GM12878 (cell line): Measurements from ENCODE around the gene CCNG1. TPM values are rescaled to one million over a fixed set of nuclear protein-coding genes. Genes with fewer than 3 reads are reported as not detected.

Source experiments
- ATAC-seq: fragments of 200-7000 bp; cut with Tn5 transposase; 3 replicates; pipeline ENCODE4 v1.9.1; 2020; ENCODE audit warnings: mild to moderate bottlenecking, moderate library complexity
- BruUV-seq: library from RNA; stranded (reverse); fragments of 400-500 nt; replicated peaks from 2 replicates; lab custom pipeline; 2021; lab: Mats Ljungman, UMichigan
- CTCF ChIA-PET: fragments of 300-600 bp; sonication (Branson Sonifier 250); formaldehyde crosslinking; extraction: SDS; loops from one replicate; lab custom pipeline; 2021; ENCODE audit warnings: inconsistent platforms; lab: Yijun Ruan, JAX
- POLR2A ChIA-PET: fragments of 350-600 bp; formaldehyde crosslinking; extraction: SDS; loops from one replicate; lab custom pipeline; 2021; ENCODE audit warnings: inconsistent platforms; lab: Charles Lee
- RAD21 ChIA-PET: fragments of 300-600 bp; sonication (Branson Sonifier 250); formaldehyde crosslinking; loops from one replicate; lab custom pipeline; 2023; ENCODE audit warnings: antibody characterized with exemption; ENCODE audit not compliant: unreplicated experiment; lab: Charles Lee
- SMC1A ChIA-PET: fragments of 300-600 bp; sonication (Branson Sonifier 250); formaldehyde crosslinking; loops from one replicate; lab custom pipeline; 2023; ENCODE audit not compliant: unreplicated experiment, uncharacterized antibody; lab: Charles Lee
- DNase-seq: peaks from one replicate; pipeline ENCODE4 v3.0.0-alpha.2; 2011; ENCODE audit warnings: low read depth, low spot score
- FAIRE-seq: peaks from 3 replicates; lab custom pipeline; 2011; peaks lifted over from hg19 to GRCh38; lab: Jason Lieb, UNC
- H2AFZ ChIP-seq: 2 replicates; pipeline ENCODE4 v1.6.0; 2011; ENCODE audit warnings: low read depth, low read length, control low read depth; ENCODE audit not compliant: control insufficient read depth
- H3K27ac ChIP-seq: 2 replicates; pipeline ENCODE4 v1.5.1; 2011; ENCODE audit warnings: control low read depth; ENCODE audit not compliant: control insufficient read depth, insufficient read depth
- H3K27me3 ChIP-seq, 2 experiments: replicated peaks in 1 of 2; 2 replicates each; pipeline versions ENCODE4 v1.6.0 to v1.6.1; 2011; ENCODE audit warnings: low read length in 1 of 2; ENCODE audit not compliant: control insufficient read depth in 2 of 2, insufficient read depth in 2 of 2
- H3K36me3 ChIP-seq, 2 experiments: 2 replicates each; pipeline ENCODE4 v1.5.1; 2011; ENCODE audit warnings: low read length in 1 of 2; ENCODE audit not compliant: control insufficient read depth in 2 of 2, insufficient read depth in 2 of 2
- H3K4me1 ChIP-seq: 2 replicates; pipeline ENCODE4 v1.6.1; 2011; ENCODE audit warnings: mild to moderate bottlenecking, low read length, moderate library complexity, mixed read lengths; ENCODE audit not compliant: control insufficient read depth, insufficient read depth
- H3K4me2 ChIP-seq: 2 replicates; pipeline ENCODE4 v1.6.0; 2011; ENCODE audit warnings: control low read depth; ENCODE audit not compliant: control insufficient read depth, insufficient read depth
- H3K4me3 ChIP-seq: fragments of 200-600 bp; sonication (generic); 2 replicates; pipeline ENCODE4 v1.5.1; 2016
- H3K79me2 ChIP-seq: 2 replicates; pipeline ENCODE4 v1.6.0; 2011; ENCODE audit warnings: low read length; ENCODE audit not compliant: control insufficient read depth, insufficient read depth
- H3K9ac ChIP-seq: 2 replicates; pipeline ENCODE4 v1.8.0; 2011; ENCODE audit warnings: low read length, control low read depth, mixed read lengths; ENCODE audit not compliant: control insufficient read depth, insufficient read depth
- H3K9me3 ChIP-seq: replicated peaks from 3 replicates; pipeline ENCODE4 v1.5.1; 2011; ENCODE audit warnings: mild to moderate bottlenecking, low read length; ENCODE audit not compliant: control insufficient read depth, insufficient read depth
- H4K20me1 ChIP-seq: 2 replicates; pipeline ENCODE4 v1.6.0; 2011; ENCODE audit not compliant: control insufficient read depth, insufficient read depth
- BHLHE40 ChIP-seq, 2 experiments: fragments of 450-650 bp in 1 of 2; IDR thresholded peaks; 2 replicates each; pipeline ENCODE4 v1.6.1; 2011 to 2017; ENCODE audit warnings: low read depth in 2 of 2, borderline replicate concordance in 1 of 2, improper control_type of control experiment in 1 of 2, low read length in 1 of 2, mild to moderate bottlenecking in 1 of 2
- EZH2 ChIP-seq: IDR thresholded peaks from 2 replicates; pipeline ENCODE4 v1.6.1; 2012; ENCODE audit warnings: low read depth, mild to moderate bottlenecking, control low read depth, inconsistent platforms, low read length, borderline replicate concordance; ENCODE audit not compliant: control insufficient read depth
- KDM1A ChIP-seq: fragments of 200-600 bp; sonication (generic); IDR thresholded peaks from 2 replicates; pipeline ENCODE4 v1.6.1; 2016; ENCODE audit warnings: borderline replicate concordance
- POLR2AphosphoS5 ChIP-seq: IDR thresholded peaks from 2 replicates; pipeline ENCODE4 v1.6.1; 2011; ENCODE audit warnings: mild to moderate bottlenecking, low read length, inconsistent platforms
- ZNF24 ChIP-seq: fragments of 450-650 bp; IDR thresholded peaks from 2 replicates; pipeline ENCODE4 v1.6.1; 2017; ENCODE audit warnings: antibody characterized with exemption, mild to moderate bottlenecking
- ZSCAN29 ChIP-seq: fragments of 450-650 bp; IDR thresholded peaks from 2 replicates; pipeline ENCODE4 v1.6.1; 2017; ENCODE audit warnings: mild to moderate bottlenecking, moderate library complexity
- WGBS: methylation state at CpG from one replicate; pipeline ENCODE4 v1.1.6; 2016; ENCODE audit warnings: low lambda C conversion rate; ENCODE audit not compliant: insufficient replicate concordance, insufficient coverage; ENCODE audit errors: missing lambda C conversion rate; 5-methylcytosine and 5-hydroxymethylcytosine counted together
- in situ Hi-C: fragments of 300-500 bp; cut with MboI; formaldehyde crosslinking; loops from 9 replicates; pipeline ENCODE4 v1.14.3; 2018; ENCODE audit warnings: mixed read lengths
- intact Hi-C: fragments of 100-400 bp; cut with micrococcal nuclease; formaldehyde crosslinking; loops from one replicate; pipeline ENCODE4 v1.14.2; 2022; ENCODE audit not compliant: unreplicated experiment
- polyA plus RNA-seq, 11 experiments: library from polyadenylated mRNA; depleted of rRNA in 4 of 11; unstranded in 6 of 11; stranded (reverse) in 5 of 11; fragments of >200 nt; fragmentation: Nextera tagmentation in 4 of 11; fragmentation: Illumina TruSeq in 1 of 11; extraction: Ambion mirVana in 4 of 11; extraction: Trizol in 1 of 11; gene quantifications; 1 replicate in 1 of 11; 2 replicates in 10 of 11; pipeline versions ENCODE4 v1.2.1 to v1.2.3, GENCODE V29; 2011 to 2016; ENCODE audit warnings: inconsistent platforms in 2 of 11, missing spikeins in 2 of 11, low read depth in 1 of 11
- total RNA-seq, 4 experiments: library from RNA; depleted of rRNA in 3 of 4; stranded (reverse); fragments of >200 nt in 3 of 4; fragmentation: Illumina TruSeq in 1 of 4; extraction: Trizol in 1 of 4; gene quantifications; 2 replicates each; pipeline versions ENCODE4 v1.2.1 to v1.2.3, GENCODE V29; 2013 to 2021
- TF ChIP-seq, protein P1 (sequence below): IDR thresholded peaks from 2 replicates; pipeline ENCODE4 v1.6.1; 2012; ENCODE audit warnings: mild to moderate bottlenecking, low read depth, low read length
- TF ChIP-seq, protein P2 (sequence below): IDR thresholded peaks from 2 replicates; pipeline ENCODE4 v1.6.1; 2011; ENCODE audit warnings: low read depth, low read length, improper control_type of control experiment, borderline replicate concordance
- TF ChIP-seq, protein P3 (sequence below): fragments of 450-650 bp; IDR thresholded peaks from 2 replicates; pipeline ENCODE4 v1.6.1; 2017; ENCODE audit warnings: mild to moderate bottlenecking, moderate library complexity
- TF ChIP-seq, protein P4 (sequence below): fragments of 450-650 bp; IDR thresholded peaks from 2 replicates; pipeline ENCODE4 v1.6.1; 2017; ENCODE audit warnings: antibody characterized with exemption, mild to moderate bottlenecking, moderate library complexity

Gene CCNG1
- total and polyA plus RNA-seq, 10 of the 15 experiments (the other 5 are each of a cell fraction or from before 2014, with no cell fraction given): 90.1 to 274 (median 200) TPM

DNA sequence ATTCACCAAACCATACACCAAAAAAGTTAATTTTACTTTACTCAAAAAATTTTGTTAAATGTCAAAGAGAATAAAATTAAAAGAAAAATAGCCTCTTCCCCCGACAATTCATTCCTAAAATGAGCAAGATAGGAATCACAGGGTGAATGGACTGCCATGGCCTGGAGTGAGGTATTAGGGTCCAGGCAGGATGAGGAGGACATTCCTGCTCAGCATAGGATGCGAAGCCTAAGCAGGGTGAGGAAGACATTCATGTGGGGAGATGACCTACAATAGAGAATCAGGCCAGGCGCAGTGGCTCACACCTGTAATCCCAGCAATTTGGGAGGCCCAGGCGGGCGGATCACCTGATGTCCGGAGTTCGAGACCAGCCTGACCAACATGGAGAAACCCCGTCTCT is 14.1 kb downstream of the CCNG1 start (continued):
- TF ChIP-seq, protein P1, sequence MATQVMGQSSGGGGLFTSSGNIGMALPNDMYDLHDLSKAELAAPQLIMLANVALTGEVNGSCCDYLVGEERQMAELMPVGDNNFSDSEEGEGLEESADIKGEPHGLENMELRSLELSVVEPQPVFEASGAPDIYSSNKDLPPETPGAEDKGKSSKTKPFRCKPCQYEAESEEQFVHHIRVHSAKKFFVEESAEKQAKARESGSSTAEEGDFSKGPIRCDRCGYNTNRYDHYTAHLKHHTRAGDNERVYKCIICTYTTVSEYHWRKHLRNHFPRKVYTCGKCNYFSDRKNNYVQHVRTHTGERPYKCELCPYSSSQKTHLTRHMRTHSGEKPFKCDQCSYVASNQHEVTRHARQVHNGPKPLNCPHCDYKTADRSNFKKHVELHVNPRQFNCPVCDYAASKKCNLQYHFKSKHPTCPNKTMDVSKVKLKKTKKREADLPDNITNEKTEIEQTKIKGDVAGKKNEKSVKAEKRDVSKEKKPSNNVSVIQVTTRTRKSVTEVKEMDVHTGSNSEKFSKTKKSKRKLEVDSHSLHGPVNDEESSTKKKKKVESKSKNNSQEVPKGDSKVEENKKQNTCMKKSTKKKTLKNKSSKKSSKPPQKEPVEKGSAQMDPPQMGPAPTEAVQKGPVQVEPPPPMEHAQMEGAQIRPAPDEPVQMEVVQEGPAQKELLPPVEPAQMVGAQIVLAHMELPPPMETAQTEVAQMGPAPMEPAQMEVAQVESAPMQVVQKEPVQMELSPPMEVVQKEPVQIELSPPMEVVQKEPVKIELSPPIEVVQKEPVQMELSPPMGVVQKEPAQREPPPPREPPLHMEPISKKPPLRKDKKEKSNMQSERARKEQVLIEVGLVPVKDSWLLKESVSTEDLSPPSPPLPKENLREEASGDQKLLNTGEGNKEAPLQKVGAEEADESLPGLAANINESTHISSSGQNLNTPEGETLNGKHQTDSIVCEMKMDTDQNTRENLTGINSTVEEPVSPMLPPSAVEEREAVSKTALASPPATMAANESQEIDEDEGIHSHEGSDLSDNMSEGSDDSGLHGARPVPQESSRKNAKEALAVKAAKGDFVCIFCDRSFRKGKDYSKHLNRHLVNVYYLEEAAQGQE: no peak
- TF ChIP-seq EZH2: no peak
- TF ChIP-seq, all 136 proteins: peak for 0

DNA sequence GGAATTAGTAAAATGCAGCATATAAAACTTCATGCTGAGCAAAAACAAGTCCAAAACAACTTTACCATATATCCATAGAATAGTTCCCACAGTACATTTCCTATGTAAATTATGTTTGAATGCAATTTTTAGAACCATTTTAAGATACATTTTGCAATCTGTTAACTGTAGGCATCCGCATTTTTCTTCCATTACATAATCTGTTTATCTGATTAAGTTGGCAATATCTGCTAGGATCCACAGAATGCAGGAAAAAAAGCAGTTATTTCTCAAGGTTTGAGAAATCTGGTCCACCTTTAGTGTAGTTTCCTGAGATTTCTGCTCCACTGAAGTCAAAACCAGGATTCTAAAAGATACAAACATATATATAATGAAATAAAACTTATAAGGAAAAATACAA is 16.3 kb downstream of the CCNG1 start:
- POLR2A ChIA-PET: interaction anchor here (9.1 kb wide), 1 partner anchor 13 kb away, joined by 181 read pairs; the partner anchor contains the start of gene CCNG1
- FAIRE-seq: no peak
- TF ChIP-seq KDM1A (no peak), POLR2AphosphoS5 (no peak), ZNF24 (no peak), ZSCAN29 (no peak), BHLHE40 (IDR thresholded peaks at IDR 0.05; ENCODE audit: borderline replicate concordance in 1 of 2, low read depth in 2 of 2, low read length in 1 of 2) (no peak)
- TF ChIP-seq, protein P2, sequence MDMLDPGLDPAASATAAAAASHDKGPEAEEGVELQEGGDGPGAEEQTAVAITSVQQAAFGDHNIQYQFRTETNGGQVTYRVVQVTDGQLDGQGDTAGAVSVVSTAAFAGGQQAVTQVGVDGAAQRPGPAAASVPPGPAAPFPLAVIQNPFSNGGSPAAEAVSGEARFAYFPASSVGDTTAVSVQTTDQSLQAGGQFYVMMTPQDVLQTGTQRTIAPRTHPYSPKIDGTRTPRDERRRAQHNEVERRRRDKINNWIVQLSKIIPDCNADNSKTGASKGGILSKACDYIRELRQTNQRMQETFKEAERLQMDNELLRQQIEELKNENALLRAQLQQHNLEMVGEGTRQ: no peak
- TF ChIP-seq, protein P3, sequence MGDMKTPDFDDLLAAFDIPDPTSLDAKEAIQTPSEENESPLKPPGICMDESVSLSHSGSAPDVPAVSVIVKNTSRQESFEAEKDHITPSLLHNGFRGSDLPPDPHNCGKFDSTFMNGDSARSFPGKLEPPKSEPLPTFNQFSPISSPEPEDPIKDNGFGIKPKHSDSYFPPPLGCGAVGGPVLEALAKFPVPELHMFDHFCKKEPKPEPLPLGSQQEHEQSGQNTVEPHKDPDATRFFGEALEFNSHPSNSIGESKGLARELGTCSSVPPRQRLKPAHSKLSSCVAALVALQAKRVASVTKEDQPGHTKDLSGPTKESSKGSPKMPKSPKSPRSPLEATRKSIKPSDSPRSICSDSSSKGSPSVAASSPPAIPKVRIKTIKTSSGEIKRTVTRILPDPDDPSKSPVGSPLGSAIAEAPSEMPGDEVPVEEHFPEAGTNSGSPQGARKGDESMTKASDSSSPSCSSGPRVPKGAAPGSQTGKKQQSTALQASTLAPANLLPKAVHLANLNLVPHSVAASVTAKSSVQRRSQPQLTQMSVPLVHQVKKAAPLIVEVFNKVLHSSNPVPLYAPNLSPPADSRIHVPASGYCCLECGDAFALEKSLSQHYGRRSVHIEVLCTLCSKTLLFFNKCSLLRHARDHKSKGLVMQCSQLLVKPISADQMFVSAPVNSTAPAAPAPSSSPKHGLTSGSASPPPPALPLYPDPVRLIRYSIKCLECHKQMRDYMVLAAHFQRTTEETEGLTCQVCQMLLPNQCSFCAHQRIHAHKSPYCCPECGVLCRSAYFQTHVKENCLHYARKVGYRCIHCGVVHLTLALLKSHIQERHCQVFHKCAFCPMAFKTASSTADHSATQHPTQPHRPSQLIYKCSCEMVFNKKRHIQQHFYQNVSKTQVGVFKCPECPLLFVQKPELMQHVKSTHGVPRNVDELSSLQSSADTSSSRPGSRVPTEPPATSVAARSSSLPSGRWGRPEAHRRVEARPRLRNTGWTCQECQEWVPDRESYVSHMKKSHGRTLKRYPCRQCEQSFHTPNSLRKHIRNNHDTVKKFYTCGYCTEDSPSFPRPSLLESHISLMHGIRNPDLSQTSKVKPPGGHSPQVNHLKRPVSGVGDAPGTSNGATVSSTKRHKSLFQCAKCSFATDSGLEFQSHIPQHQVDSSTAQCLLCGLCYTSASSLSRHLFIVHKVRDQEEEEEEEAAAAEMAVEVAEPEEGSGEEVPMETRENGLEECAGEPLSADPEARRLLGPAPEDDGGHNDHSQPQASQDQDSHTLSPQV: no peak
- TF ChIP-seq, protein P4, sequence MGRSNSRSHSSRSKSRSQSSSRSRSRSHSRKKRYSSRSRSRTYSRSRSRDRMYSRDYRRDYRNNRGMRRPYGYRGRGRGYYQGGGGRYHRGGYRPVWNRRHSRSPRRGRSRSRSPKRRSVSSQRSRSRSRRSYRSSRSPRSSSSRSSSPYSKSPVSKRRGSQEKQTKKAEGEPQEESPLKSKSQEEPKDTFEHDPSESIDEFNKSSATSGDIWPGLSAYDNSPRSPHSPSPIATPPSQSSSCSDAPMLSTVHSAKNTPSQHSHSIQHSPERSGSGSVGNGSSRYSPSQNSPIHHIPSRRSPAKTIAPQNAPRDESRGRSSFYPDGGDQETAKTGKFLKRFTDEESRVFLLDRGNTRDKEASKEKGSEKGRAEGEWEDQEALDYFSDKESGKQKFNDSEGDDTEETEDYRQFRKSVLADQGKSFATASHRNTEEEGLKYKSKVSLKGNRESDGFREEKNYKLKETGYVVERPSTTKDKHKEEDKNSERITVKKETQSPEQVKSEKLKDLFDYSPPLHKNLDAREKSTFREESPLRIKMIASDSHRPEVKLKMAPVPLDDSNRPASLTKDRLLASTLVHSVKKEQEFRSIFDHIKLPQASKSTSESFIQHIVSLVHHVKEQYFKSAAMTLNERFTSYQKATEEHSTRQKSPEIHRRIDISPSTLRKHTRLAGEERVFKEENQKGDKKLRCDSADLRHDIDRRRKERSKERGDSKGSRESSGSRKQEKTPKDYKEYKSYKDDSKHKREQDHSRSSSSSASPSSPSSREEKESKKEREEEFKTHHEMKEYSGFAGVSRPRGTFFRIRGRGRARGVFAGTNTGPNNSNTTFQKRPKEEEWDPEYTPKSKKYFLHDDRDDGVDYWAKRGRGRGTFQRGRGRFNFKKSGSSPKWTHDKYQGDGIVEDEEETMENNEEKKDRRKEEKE: no peak

More for the DNA sequence above, 16.3 kb downstream of the CCNG1 start:
- H3K4me3 ChIP-seq: no peak overlapping the region
- DNase-seq (no peak), ATAC-seq (no peak)
- no TSS peak for BruUV-seq
- ChIA-PET SMC1A (interaction anchor here (1.4 to 9.3 kb wide), 2 partner anchors 13 to 14 kb away, joined by 4 to 142 read pairs; partner anchors contain the start of gene CCNG1), RAD21 (no interaction called here), CTCF (interaction anchor here (1.5 to 1.6 kb wide), 2 partner anchors 10 to 13 kb away, joined by 7 to 9 read pairs; no protein-coding TSS in a partner anchor)
- no peaks in the 10 kb centered on the region for H3K4me1 ChIP-seq
- H3K4me2 ChIP-seq: no peak overlapping the region
- WGBS: 92% methylated on average over 1 of the region's 1 CpG
- no peak overlapping the region for H3K27ac ChIP-seq
- H2AFZ ChIP-seq: no peak overlapping the region
- H3K79me2 ChIP-seq: peaks cover 21% of the 10 kb centered on the region
- intact Hi-C loops (no loop called here), in situ Hi-C loops (no loop called here)
- H3K36me3 ChIP-seq: peaks cover 0 to 16% of the 10 kb centered on the region in 2 experiments; a peak in 2 of 4 replicates
- H3K27me3 ChIP-seq: no peaks in the 10 kb centered on the region
- no peak overlapping the region for H3K9ac ChIP-seq
- H4K20me1 ChIP-seq: no peaks in the 10 kb centered on the region
- H3K9me3 ChIP-seq: no peaks in the 10 kb centered on the region; the same call in 1 of the 3 replicates
